Stimulated activated CD8-positive, alpha-beta memory T cell treated with anti-CD3 and anti-CD28 coated beads, Interleukin-12 subunit alpha, Interleukin-12 subunit beta, amount 100 ng/mL, for 24 hours (primary cell): Measurements from ENCODE around the gene ADH1B.
"Not testable (repeated sequence)": the region's sequence is repeated elsewhere in the genome, so short reads cannot be mapped to it uniquely, and the experiment has no call there.

ENCODE experiments used
- DNase-seq: peaks from one replicate; pipeline ENCODE4 v3.0.0-alpha.2; 2020; ENCODE audit errors: extremely low read depth

Gene ADH1B

GRCh38 chr4:99324361-99324760 lies 3.2 kb upstream of the ADH1B start:
- DNase-seq = no peak

GRCh38 chr4:99323756-99324155 lies 2.6 kb upstream of the ADH1B start:
- no peak for DNase-seq

GRCh38 chr4:99317811-99318210 lies 3.4 kb downstream of the ADH1B start:
- not testable (repeated sequence) for DNase-seq

DNA sequence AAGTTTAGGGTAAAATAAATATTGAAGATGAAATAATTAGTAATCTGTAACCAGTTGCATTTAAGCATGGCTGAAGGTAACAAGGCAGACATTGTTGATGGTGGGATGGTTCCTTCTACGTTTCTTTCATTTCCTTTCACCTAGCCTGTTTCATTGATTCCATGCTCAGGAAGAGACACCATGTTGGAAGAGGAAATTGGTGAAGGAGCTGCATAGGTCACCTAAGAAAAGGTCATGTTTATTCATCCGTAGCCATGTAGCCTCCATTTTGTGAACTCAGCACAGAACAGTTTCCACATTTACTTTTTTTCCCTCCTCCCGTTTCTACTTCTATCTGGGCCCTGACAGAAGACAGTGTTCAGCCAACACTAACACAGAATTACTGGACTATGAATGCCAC lies 3.8 kb downstream of the ADH1B start:
- no peak for DNase-seq

DNA sequence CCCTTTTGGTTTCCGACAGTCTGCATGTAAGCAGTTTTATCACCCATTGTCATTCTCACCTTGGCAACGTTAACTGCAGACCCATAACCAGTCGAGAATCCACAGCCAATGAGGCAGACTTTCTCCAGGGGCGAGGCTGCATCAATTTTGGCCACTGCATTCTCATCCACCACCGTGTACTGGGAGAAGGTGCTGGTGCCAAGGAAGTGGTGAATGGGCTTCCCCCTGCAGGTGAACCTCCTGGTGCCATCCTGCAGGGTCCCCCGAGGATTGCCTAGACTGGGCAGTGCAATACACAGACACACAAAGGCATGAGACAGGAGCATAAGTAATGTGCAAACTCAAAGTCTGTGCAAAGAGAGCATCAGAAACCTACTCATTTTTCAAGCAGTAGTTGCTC lies 5.4 kb downstream of the ADH1B start:
- no peak for DNase-seq

DNA sequence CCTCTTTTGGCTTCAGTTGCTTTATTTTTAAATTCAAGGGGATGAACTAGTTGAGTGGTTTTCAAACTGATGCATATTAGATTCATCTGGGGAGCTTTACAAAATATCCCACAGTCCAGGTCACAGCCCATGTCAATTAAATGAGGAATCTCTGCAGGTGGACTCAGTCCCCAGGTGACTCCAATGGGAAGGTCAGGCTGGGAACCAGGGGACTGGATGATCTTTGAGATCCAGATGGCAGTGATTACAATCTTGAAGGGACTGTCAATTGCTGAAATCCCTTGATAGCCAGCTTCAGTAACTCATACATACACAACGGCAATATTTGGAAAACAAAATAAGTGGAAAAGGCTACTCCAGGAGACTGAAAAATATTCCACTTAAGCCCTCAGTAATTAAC lies 7.0 kb downstream of the ADH1B start:
- no peak for DNase-seq

- no peak for DNase-seq
These were observed 10.8 kb downstream of the ADH1B start for GRCh38 chr4:99310389-99310788.

DNA sequence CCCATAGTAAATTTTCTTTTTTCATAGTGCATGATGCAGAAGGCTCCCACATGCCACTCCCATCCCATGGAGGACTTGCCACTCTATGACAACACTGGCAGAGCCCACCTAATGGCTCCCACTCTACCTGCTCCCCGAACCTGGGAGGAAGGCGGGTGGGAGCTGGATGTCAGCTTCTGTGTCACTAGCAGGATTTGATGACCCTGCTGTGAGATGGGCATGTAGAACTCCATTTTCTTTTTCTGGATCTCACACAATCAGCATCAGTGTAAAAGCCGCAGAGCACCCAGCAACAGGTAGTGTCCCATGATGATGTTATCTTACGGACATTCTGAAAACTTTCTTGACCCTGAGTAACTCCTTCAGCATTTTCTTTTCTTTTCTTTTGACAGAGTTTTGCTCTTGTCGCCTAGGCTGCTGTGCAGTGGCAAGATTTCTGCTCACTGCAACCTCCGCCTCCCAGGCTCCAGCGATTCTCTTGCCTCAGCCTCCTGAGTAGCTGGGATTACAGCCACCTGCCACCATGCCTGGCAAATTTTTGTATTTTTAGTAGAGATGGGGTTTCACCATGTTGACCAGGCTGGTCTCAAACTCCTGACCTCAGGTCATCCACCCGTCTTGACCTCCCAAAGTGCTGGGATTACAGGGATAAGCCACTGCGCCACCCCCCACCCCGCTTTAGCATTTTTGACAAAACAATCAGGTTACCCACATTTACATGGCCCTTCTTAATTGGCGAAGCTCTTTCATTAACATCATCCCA lies 15.4 kb downstream of the ADH1B start:
- DNase-seq = no peak

- no peak for DNase-seq
These were observed 19.6 kb downstream of the ADH1B start for GRCh38 chr4:99301376-99302164.

DNA sequence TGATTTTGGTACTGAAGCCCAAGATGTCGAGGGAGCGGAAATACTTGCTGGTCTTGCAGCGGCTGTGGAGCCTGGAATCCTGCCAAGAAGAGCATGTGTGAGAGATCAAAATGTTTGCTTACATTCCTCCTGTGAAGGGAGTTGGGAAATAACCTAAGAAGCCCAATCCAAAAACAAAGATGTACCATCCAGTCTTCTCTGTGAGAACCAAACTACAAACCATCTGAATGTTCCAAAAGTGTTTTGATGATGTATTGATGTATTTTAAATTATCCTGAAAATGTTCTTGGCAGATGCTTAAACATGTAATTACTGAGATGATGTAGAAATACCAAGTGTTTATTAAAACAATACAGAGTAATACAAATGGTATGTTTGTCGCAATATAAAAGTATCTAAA lies 20.3 kb downstream of the ADH1B start:
- DNase-seq = no peak

DNA sequence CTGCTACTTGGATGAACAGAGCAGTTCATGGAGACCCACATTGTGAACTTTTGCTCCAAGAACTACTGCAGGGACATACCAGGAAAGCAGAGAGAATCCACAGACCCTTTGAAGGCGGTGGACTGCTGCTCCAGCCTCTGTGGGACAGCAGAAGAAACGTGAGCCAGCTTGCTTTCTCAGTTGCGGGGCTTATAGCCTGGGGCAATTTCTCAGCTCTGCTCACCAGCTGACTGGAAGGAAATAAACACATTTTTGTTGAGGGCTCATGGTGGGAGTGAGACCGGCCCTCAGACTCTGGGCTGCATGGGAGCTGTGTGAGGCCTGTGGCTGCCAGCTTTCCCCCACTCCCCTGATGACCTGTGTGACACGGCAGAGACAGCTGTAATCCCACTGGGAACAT lies 27.8 kb downstream of the ADH1B start:
- no peak for DNase-seq

DNA sequence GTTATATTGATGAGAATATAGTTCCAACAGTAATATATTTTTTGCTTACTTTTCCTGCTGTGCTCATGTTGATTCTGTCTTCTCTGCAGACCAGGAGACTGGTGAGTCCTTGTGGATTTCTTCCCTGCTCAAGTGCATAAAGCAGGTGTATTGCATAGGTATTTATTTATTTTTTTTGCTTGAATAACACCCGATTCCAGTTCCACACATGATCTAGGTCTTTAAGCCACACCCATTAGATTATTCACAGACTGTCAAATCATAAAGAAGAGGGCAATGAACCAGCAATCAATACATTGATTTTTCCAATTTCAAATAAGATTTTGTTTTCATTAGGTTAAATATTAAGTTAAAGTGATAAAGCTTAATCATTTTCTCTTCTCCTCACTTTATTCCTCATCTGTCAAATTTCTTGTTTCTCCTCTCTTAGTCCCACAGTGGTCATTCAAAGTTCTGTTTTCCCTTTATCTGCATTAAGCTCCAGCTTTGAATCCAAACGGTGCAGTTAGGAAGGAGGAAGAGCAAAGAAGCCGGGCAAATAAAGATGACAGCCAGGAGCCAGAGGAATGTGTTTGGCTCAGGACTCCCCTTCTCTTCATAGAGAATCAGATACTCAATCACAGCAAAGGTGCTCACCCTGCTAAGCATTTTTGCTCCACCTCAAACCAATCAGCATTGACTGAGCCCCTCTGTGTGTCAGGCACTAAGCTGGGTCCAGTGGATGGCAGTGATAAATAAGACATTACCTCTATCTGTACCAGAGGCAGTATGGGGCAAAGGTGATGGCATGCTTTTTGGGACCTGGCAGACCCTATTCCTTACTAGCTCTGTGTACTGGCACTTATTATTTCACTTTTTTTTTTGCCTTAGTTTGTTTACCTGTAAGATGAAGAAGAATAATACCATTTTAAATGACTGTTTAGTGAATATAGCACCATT lies 30.1 kb downstream of the ADH1B start, which contains the start of gene ADH1A:
Gene ADH1A (minus strand): TSS at position 138 of the 939 bp plus-strand sequence. CDS start 71 bp downstream, at position 67.
- no peak for DNase-seq

- DNase-seq = no peak
These were observed 35.8 kb downstream of the ADH1B start for GRCh38 chr4:99285387-99285786.

- DNase-seq = no peak
These were observed 38.5 kb downstream of the ADH1B start for GRCh38 chr4:99282731-99283130.

DNA sequence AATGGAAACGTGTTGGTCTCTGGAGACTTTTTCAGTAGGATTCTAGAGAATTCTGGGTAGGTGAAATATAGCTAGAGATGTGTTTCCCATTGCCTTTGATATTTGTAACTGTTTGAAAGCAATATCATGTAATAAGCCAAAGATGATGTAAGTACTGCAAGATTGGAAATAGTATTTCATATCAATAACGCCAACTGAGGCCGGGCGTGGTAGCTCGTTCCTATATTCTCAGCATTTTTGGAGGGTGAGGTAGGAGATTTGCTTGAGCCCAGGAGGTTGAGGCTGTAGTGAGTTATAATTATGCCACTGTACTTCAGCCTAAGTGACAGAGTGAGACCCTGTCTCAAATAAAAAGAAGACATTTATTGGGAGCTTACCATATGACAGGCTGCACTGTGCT lies 39.9 kb downstream of the ADH1B start:
- DNase-seq = no peak

GRCh38 chr4:99276417-99276816 lies 44.8 kb downstream of the ADH1B start:
- DNase-seq = no peak

DNA sequence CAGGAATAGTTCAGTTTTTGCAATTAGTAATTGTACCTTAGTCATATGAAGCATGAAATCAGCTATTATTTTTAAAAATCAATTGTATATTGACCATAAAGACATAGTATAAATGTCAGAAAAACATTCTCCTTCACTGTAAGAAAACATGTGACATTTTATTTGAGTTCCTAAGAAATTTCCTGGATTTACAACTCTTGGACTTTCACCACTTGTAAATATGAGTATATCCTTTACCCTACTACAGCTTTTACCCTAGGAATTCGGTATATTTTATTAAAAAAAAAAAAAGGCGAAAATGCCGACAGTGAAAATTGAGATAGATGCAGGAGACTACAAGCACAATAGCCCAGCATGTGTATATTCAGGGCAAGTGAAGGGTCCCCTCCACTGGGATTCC lies 45.3 kb downstream of the ADH1B start:
- DNase-seq = no peak

DNA sequence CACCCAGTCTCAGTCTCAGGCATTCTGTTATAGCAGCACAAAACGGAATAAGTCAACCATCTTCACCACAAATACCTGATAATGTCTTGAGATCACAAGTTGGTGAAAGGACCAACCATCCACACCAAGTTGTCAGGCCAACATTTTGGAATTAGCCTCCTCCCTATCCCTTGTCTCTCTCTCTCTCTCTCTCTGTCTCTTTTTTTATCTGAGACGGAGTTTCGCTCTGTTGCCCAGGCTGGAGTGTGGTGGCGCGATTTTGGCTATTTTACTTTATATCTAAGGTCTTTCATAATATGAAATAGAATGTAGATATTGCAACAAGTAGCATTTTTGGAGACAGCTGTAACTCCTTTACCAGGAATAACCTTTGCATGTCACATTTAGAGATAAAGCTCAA lies 46.2 kb downstream of the ADH1B start:
- DNase-seq = no peak

DNA sequence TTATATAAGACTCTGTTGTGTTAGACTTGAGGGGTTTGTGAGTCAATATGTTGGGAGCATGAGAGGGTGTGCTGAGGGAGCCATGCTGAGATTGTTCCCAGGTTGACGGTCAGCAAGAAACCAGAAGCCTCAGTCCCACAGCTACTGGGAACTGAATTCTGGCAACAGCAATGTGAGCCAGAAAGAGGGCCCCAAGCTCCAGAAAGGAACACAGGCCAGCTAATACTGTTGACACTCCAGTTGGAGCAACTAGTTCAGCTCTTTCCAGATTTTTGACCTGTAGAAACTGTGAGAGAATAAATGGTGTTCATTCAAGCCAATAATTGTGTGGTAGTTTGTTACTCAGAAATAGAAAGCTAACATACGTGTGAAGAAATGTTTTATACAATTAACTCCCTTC lies 47.5 kb downstream of the ADH1B start:
- no peak for DNase-seq

GRCh38 chr4:99264927-99265326 lies 56.3 kb downstream of the ADH1B start:
- DNase-seq = no peak
